Islet precursor cell (in vitro differentiated cells): Measurements from ENCODE around the gene MX1.
A peak's percentile ranks its signal among the peaks of the same experiment; 100 is the strongest.

ENCODE experiments used
- DNase-seq: peaks from one replicate; pipeline ENCODE4 v3.0.0-alpha.2; 2018

The MX1 gene

GRCh38 chr21:41460578-41461527, 34.8 kb downstream of the MX1 start:
- peak; percentile 79 for DNase-seq

- no peak for DNase-seq
Observed at GRCh38 chr21:41465176-41465781, 39.2 kb downstream of the MX1 start.

GRCh38 chr21:41466024-41466820, 40.2 kb downstream of the MX1 start:
- no peak for DNase-seq

- DNase-seq, result no peak
Observed at GRCh38 chr21:41470054-41470453, 44.0 kb downstream of the MX1 start.

- DNase-seq, result no peak
Observed at GRCh38 chr21:41472753-41473548, 46.9 kb downstream of the MX1 start.

GRCh38 chr21:41475714-41476420, 49.8 kb downstream of the MX1 start:
- no peak for DNase-seq

GRCh38 chr21:41477641-41478318, 51.7 kb downstream of the MX1 start:
- DNase-seq, result peak; percentile 88

GRCh38 chr21:41478319-41479177, 52.5 kb downstream of the MX1 start:
- DNase-seq, result peak; percentile 68

- no peak for DNase-seq
Observed at GRCh38 chr21:41479686-41480085, 53.6 kb downstream of the MX1 start.

GRCh38 chr21:41480086-41480690, 54.1 kb downstream of the MX1 start:
- DNase-seq, result no peak

GRCh38 chr21:41481191-41481590, 55.2 kb downstream of the MX1 start:
- no peak for DNase-seq

- no peak for DNase-seq
Observed at GRCh38 chr21:41482301-41482700, 56.3 kb downstream of the MX1 start.

GRCh38 chr21:41482980-41483379, 56.9 kb downstream of the MX1 start:
- no peak for DNase-seq

GRCh38 chr21:41483415-41483814, 57.4 kb downstream of the MX1 start:
- DNase-seq, result no peak

- DNase-seq, result no peak
Observed at GRCh38 chr21:41483973-41484372, 57.9 kb downstream of the MX1 start.

GRCh38 chr21:41487082-41487481, 61.0 kb downstream of the MX1 start:
- no peak for DNase-seq

GRCh38 chr21:41488080-41488479, 62.0 kb downstream of the MX1 start:
- no peak for DNase-seq

GRCh38 chr21:41489329-41489728, 63.3 kb downstream of the MX1 start:
- DNase-seq, result no peak

- no peak for DNase-seq
Observed at GRCh38 chr21:41490330-41490729, 64.3 kb downstream of the MX1 start.

- DNase-seq, result no peak
Observed at GRCh38 chr21:41491412-41491811, 65.4 kb downstream of the MX1 start.
